SK-N-MC (cell line): Measurements from ENCODE around the gene CAMKMT.

ENCODE experiments used
- EZH2 ChIP-seq: fragments of 200-600 bp; sonication (generic); IDR thresholded peaks from one replicate; pipeline ENCODE4 v1.6.1; 2017; ENCODE audit warnings: antibody characterized with exemption
- FOXP2 ChIP-seq: optimal IDR thresholded peaks from 2 replicates; pipeline ENCODE3; 2011; ENCODE audit warnings: mild to moderate bottlenecking, moderate library complexity; ENCODE audit not compliant: insufficient read depth; ENCODE audit errors: extremely low read length, control extremely low read depth
- POLR2AphosphoS5 ChIP-seq: IDR thresholded peaks from 2 replicates; pipeline ENCODE4 v1.6.1; 2012; ENCODE audit warnings: mild to moderate bottlenecking, low read depth, low read length, borderline replicate concordance

DNA sequence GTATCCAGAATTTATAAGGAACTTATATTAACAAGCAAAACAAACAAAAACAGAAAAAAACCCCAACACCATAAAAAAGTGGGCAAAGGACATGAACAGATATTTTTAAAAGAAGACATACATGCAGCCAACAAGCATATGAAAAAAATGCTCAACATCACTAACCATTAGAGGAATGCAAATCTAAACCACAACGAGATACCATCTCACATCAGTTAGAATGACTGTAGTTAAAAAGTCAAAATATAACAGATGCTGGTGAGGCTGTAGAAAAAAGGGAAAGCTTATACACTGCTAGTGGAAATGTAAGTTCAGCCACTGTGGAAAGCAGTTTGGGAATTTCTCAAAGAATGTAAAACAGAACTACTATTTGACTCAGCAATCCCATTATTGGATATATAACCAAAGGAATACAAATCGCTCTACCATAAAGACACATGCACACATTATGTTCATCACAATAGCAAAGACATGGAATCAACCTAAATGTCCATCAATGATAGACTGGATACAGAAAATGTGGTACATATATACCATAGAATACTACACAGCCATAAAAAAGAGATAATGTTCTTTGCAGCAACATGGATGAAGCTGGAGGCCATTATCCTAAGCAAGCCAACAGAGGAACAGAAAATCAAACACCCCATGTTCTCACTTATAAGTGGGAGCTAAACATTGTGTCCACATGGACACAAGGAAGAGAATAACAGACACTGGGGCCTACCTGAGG, 25.8 kb upstream of the CAMKMT start:
- TF ChIP-seq EZH2 (no peak), POLR2AphosphoS5 (no peak), FOXP2 (no peak)
